Progenitor cell of endocrine pancreas (in vitro differentiated cells): ENCODE data around the gene EPHA4. TPM values are rescaled to one million over a fixed set of nuclear protein-coding genes. Genes with fewer than 3 reads are reported as not detected.

Experiments
- DNase-seq: peaks from one replicate; pipeline ENCODE4 v3.0.0; 2021; ENCODE audit warnings: low spot score; ENCODE audit not compliant: unreplicated experiment
- H3K27ac Mint-ChIP-seq: 2 replicates; pipeline ENCODE4 v1.8.0; 2021; ENCODE audit warnings: mild to moderate bottlenecking, moderate library complexity, mixed read lengths
- H3K27me3 Mint-ChIP-seq: 2 replicates; pipeline ENCODE4 v1.8.0; 2021; ENCODE audit warnings: mixed read lengths
- H3K36me3 Mint-ChIP-seq: 2 replicates; pipeline ENCODE4 v1.8.0; 2022; ENCODE audit warnings: mixed read lengths; ENCODE audit not compliant: insufficient read depth
- H3K4me1 Mint-ChIP-seq: 2 replicates; pipeline ENCODE4 v1.8.0; 2021; ENCODE audit warnings: low read depth, mixed read lengths
- H3K4me3 Mint-ChIP-seq: 2 replicates; pipeline ENCODE4 v1.8.0; 2021; ENCODE audit warnings: low read depth, mild to moderate bottlenecking, moderate library complexity, mixed read lengths
- H3K9me3 Mint-ChIP-seq: 2 replicates; pipeline ENCODE4 v1.8.0; 2021; ENCODE audit warnings: low read depth, mixed read lengths
- total RNA-seq: library from RNA; stranded (reverse); gene quantifications from 2 replicates; pipeline ENCODE4 v1.2.1, GENCODE V29; 2021
- TF ChIP-seq, protein P1 (sequence below): fragments of 200-600 bp; sonication (generic); IDR thresholded peaks from one replicate; pipeline ENCODE4 v1.5.0; 2021; ENCODE audit warnings: antibody characterized with exemption, mild to moderate bottlenecking; ENCODE audit not compliant: unreplicated experiment

The EPHA4 gene
- total RNA-seq, 1 donor from 2014 or later: 41.4 TPM

DNA sequence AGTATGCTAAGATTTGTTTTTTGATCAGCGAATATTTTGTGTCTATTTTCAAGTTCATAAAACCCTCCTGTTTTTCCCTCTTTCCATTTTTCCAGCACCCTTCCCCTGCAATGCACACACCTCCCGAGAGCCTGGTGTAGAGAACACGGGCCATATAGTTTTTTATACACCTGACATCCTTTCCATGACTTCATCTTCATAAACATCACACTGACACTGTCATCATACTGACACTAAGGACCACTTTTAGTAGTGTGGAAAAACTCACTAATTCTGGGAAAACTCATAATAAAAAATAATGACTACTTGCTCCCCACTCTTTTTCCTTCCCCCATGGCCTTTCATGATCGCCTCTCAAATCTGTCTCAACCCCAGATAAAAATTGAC, 70.2 kb downstream of the EPHA4 start:
- DNase-seq: no peak
- no peaks in the 10 kb centered on the region for H3K9me3 Mint-ChIP-seq
- H3K36me3 Mint-ChIP-seq: peaks cover 2% of the 10 kb centered on the region
- H3K4me3 Mint-ChIP-seq: no peak overlapping the region
- TF ChIP-seq, protein P1, sequence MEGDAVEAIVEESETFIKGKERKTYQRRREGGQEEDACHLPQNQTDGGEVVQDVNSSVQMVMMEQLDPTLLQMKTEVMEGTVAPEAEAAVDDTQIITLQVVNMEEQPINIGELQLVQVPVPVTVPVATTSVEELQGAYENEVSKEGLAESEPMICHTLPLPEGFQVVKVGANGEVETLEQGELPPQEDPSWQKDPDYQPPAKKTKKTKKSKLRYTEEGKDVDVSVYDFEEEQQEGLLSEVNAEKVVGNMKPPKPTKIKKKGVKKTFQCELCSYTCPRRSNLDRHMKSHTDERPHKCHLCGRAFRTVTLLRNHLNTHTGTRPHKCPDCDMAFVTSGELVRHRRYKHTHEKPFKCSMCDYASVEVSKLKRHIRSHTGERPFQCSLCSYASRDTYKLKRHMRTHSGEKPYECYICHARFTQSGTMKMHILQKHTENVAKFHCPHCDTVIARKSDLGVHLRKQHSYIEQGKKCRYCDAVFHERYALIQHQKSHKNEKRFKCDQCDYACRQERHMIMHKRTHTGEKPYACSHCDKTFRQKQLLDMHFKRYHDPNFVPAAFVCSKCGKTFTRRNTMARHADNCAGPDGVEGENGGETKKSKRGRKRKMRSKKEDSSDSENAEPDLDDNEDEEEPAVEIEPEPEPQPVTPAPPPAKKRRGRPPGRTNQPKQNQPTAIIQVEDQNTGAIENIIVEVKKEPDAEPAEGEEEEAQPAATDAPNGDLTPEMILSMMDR: no peak
- H3K27ac Mint-ChIP-seq: peak overlapping the region; percentile 30
- no peaks in the 10 kb centered on the region for H3K27me3 Mint-ChIP-seq
- peaks cover 23% of the 10 kb centered on the region for H3K4me1 Mint-ChIP-seq

DNA sequence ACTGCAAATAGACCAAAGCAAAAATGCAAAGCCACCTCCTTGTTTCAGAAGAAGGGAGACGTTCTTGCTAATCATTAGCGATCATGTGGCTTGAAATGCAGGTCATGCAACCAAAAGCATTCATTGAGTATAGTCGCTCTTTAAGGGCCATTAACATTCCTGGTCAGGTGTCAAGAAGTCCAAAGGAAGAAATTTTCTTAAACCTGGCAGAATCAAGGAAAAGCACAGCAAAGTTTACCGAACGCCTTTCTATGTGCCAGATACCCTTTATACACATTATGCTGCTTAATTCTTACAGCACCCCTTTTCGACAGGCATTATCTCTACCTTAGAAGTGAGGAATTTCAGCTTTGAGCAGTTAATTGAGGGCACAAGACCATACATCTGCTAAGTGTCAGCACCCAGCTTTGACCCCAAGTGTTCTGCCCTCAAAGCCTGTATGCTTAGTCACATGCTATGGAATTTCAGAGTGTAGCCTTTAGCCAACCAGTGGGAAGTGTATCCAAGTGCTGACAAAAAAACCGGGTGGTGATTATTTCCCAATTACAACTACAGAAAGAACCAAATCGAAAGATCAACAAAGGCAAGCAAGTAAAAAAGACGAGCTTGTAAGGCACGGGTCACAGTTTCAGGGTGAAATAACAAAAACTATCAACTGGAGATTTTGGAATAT, 70.8 kb downstream of the EPHA4 start:
- DNase-seq: no peak
- H3K4me1 Mint-ChIP-seq: peaks cover 23% of the 10 kb centered on the region
- H3K9me3 Mint-ChIP-seq: no peaks in the 10 kb centered on the region
- H3K27ac Mint-ChIP-seq: peak overlapping the region; percentile 61
- H3K4me3 Mint-ChIP-seq: no peak overlapping the region
- no peaks in the 10 kb centered on the region for H3K27me3 Mint-ChIP-seq
- TF ChIP-seq, protein P1: no peak
- peaks cover 2% of the 10 kb centered on the region for H3K36me3 Mint-ChIP-seq

- TF ChIP-seq, protein P1: no peak
- Mint-ChIP-seq H3K36me3 (peaks cover 2% of the 10 kb centered on the region), H3K4me3 (no peak overlapping the region), H3K4me1 (peaks cover 26% of the 10 kb centered on the region), H3K27ac (no peak overlapping the region), H3K27me3 (no peaks in the 10 kb centered on the region), H3K9me3 (no peaks in the 10 kb centered on the region)
- no peak for DNase-seq
Observed at GRCh38 chr2:221500501-221501209, 71.4 kb downstream of the EPHA4 start.

- no peaks in the 10 kb centered on the region for H3K9me3 Mint-ChIP-seq
- no peaks in the 10 kb centered on the region for H3K27me3 Mint-ChIP-seq
- H3K27ac Mint-ChIP-seq: peak overlapping the region; percentile 38
- peaks cover 5% of the 10 kb centered on the region for H3K36me3 Mint-ChIP-seq
- TF ChIP-seq, protein P1: no peak
- H3K4me3 Mint-ChIP-seq: no peak overlapping the region
- H3K4me1 Mint-ChIP-seq: peaks cover 27% of the 10 kb centered on the region
- no peak for DNase-seq
Observed at GRCh38 chr2:221495731-221496130, 76.4 kb downstream of the EPHA4 start.

- DNase-seq: no peak
- no peaks in the 10 kb centered on the region for H3K27me3 Mint-ChIP-seq
- TF ChIP-seq, protein P1: no peak
- no peak overlapping the region for H3K4me3 Mint-ChIP-seq
- peaks cover 26% of the 10 kb centered on the region for H3K4me1 Mint-ChIP-seq
- no peak overlapping the region for H3K27ac Mint-ChIP-seq
- no peaks in the 10 kb centered on the region for H3K9me3 Mint-ChIP-seq
- peaks cover 4% of the 10 kb centered on the region for H3K36me3 Mint-ChIP-seq
Observed at GRCh38 chr2:221494556-221494955, 77.5 kb downstream of the EPHA4 start.
